ENCODE data around the gene RELT. TPM values are rescaled to one million over a fixed set of nuclear protein-coding genes. Genes with fewer than 3 reads are reported as not detected.

Gene RELT
- total and polyA plus RNA-seq, 7 donors, result 0.28 to 9.3 (median 1.1) TPM

GRCh38 chr11:73331138-73331916, 44.9 kb upstream of the RELT start:
- DNase-seq, result no peak
- no peaks in the 10 kb centered on the region for H3K27me3 ChIP-seq
- TF ChIP-seq POLR2A (IDR thresholded peaks at IDR 0.05), result no peak
- H3K4me1 ChIP-seq, result peaks cover 0 to 95% (median 88%) of the 10 kb centered on the region in 4 donors
- no peaks in the 10 kb centered on the region for H3K9me3 ChIP-seq
- H3K4me3 ChIP-seq, result no peak overlapping the region
- WGBS, 2 donors, result 60 to 75% methylated on average over 4 of the region's 4 CpGs
- peak overlapping the region; percentile 77 to 90 (median 81) for H3K27ac ChIP-seq
- H3K36me3 ChIP-seq, result no peaks in the 10 kb centered on the region
- intact Hi-C loops (cut with DNase I), result loop anchor here (10.0 kb wide), 1 partner anchor 697 kb away; no protein-coding TSS in a partner anchor

GRCh38 chr11:73333173-73333572, 43.0 kb upstream of the RELT start:
- no peaks in the 10 kb centered on the region for H3K36me3 ChIP-seq
- intact Hi-C loops (cut with DNase I), result loop anchor here (10.0 kb wide), 1 partner anchor 698 kb away; no protein-coding TSS in a partner anchor
- no peak for TF ChIP-seq POLR2AphosphoS5 (IDR thresholded peaks at IDR 0.05)
- TF ChIP-seq CTCF (IDR thresholded peaks at IDR 0.05), result no peak
- TF ChIP-seq EP300 (IDR thresholded peaks at IDR 0.05), result no peak
- no peak for TF ChIP-seq POLR2A (IDR thresholded peaks at IDR 0.05)
- DNase-seq, result no peak
- peaks cover 0 to 95% (median 77%) of the 10 kb centered on the region in 4 donors for H3K4me1 ChIP-seq
- WGBS, 2 donors, result 92 to 94% methylated on average over 11 of the region's 11 CpGs
- peak overlapping the region; percentile 77 to 90 (median 81) for H3K27ac ChIP-seq
- H3K27me3 ChIP-seq, result no peaks in the 10 kb centered on the region
- H3K4me3 ChIP-seq, result no peak overlapping the region
- no peaks in the 10 kb centered on the region for H3K9me3 ChIP-seq

GRCh38 chr11:73333640-73334383, 42.4 kb upstream of the RELT start:
- Histone ChIP-seq H3K36me3 (no peaks in the 10 kb centered on the region), H3K27ac (peak overlapping the region; percentile 77 to 90 (median 81)), H3K27me3 (no peaks in the 10 kb centered on the region), H3K9me3 (no peaks in the 10 kb centered on the region), H3K4me1 (peaks cover 0 to 95% (median 77%) of the 10 kb centered on the region in 4 donors), H3K4me3 (peak overlapping the region in 1 of 4 donors; percentile 4)
- intact Hi-C loops (cut with DNase I), result loop anchor here (10.0 kb wide), 1 partner anchor 699 kb away; no protein-coding TSS in a partner anchor
- no peak for TF ChIP-seq CTCF (IDR thresholded peaks at IDR 0.05)
- no peak for TF ChIP-seq POLR2AphosphoS5 (IDR thresholded peaks at IDR 0.05)
- TF ChIP-seq POLR2A (IDR thresholded peaks at IDR 0.05), result no peak
- no peak for TF ChIP-seq EP300 (IDR thresholded peaks at IDR 0.05)
- no peak for DNase-seq
- 77 to 78% methylated on average over 4 of the region's 4 CpGs for WGBS, 2 donors

- no peaks in the 10 kb centered on the region for H3K27me3 ChIP-seq
- peak; percentile 97 for DNase-seq
- peaks cover 0 to 98% (median 82%) of the 10 kb centered on the region in 4 donors for H3K4me1 ChIP-seq
- WGBS, 2 donors, result 59 to 69% methylated on average over 6 of the region's 6 CpGs
- TF ChIP-seq CTCF (IDR thresholded peaks at IDR 0.05) (no peak), EP300 (IDR thresholded peaks at IDR 0.05) (peak in 1 of 4 donors; percentile 68), POLR2A (IDR thresholded peaks at IDR 0.05) (no peak), POLR2AphosphoS5 (IDR thresholded peaks at IDR 0.05) (peak in 2 of 4 donors; percentile 50 to 77)
- peak overlapping the region in 1 of 4 donors; percentile 4 for H3K4me3 ChIP-seq
- peak overlapping the region; percentile 77 to 90 (median 81) for H3K27ac ChIP-seq
- H3K9me3 ChIP-seq, result no peaks in the 10 kb centered on the region
- intact Hi-C loops (cut with DNase I), result loop anchor here (1.0 to 10.0 kb wide), 2 partner anchors 27 to 700 kb away; no protein-coding TSS in a partner anchor
- H3K36me3 ChIP-seq, result no peaks in the 10 kb centered on the region
Measured at GRCh38 chr11:73334384-73335203, 41.6 kb upstream of the RELT start.
